Non-pigmented ciliary epithelial cell (primary cell): ENCODE measurements around the gene VPS52.

Experiments used
- DNase-seq: peaks from one replicate; pipeline ENCODE4 v3.0.0-alpha.2; 2010; ENCODE audit warnings: low read depth

VPS52 gene

DNA sequence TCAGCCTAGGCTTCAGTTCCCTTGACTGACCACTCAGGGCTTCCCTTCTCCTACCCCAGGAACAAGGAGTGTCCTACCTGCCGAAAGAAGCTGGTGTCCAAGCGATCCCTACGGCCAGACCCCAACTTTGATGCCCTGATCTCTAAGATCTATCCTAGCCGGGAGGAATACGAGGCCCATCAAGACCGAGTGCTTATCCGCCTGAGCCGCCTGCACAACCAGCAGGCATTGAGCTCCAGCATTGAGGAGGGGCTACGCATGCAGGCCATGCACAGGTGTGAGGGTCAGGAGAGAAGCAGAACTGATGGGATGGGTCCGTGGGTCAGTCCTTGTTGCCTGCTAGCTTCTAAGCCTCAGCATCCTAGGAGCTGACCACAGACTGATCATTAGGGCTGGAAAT is 61.8 kb downstream of the VPS52 start:
- DNase-seq: no peak

DNA sequence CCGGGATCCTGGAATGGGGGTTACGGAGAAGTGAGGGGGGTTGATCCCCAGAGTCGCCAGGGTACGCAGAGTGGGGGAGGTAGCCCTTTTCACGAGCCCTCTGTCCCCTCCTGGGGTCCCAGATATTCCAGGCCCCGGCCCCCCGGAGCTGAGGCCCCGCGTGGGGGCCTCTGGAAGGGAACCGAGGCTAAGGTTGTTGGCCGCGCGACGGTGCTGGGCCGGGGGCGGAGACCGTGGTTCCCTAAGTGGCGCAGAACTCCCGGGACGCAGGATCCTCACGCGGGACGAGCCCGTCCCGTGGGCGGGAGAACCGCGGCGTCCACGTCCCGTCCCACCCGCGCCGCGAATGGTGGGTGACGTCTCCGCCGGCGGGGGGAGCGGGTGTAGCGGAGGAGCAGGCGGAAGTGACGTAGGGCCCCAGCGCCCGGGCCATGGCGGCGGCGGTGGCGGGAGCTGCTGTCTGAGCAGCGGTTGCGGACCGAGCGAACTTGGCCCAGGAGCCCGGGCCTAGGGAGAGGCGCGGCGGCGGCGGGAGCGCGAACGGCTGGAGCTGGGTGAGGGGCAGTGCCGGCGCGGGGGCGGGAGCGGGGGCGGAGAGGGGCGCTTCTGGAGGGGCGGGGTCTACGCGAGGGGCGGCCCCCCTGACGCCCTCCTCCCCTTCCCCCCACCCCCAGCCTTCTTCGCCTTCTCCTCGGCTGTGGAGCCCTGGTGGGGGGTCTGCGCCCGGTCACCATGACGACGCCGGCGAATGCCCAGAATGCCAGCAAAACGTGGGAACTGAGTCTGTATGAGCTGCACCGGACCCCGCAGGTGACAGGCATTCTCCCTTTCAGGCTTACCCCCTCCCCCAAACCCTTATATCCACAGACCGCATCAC is 63.3 kb downstream of the VPS52 start, which contains the start of gene RING1:
TSS of gene RING1 (plus strand) at position 410 of the 877 bp plus-strand sequence. CDS start at position 733, 323 bp downstream.
- no peak for DNase-seq

DNA sequence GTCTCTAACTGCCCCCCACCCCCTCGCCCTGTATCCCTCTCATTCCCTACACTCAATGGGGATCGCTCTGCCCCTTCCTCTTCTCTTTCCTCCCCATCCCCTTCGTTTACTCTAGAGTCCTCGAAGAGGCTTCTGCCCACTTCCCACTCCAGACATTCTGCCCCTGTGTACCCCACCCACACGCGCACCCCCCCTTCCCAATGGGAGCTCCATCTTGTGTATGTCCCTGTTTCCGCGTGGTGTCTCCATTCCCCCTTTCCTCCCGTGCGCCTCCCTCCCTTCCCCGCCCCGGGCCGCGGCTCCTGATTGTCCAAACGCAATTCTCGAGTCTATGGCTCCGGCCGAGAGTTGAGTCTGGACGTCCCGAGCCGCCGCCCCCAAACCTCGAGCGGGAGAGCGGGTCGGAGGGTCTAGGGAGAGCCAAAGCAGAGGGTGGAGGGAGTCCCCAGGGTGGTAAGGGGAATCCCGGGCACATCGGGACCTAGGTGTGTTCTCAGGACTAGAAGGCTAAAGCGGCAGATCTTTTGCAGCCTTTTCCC is 64.1 kb downstream of the VPS52 start:
- DNase-seq: no peak

DNA sequence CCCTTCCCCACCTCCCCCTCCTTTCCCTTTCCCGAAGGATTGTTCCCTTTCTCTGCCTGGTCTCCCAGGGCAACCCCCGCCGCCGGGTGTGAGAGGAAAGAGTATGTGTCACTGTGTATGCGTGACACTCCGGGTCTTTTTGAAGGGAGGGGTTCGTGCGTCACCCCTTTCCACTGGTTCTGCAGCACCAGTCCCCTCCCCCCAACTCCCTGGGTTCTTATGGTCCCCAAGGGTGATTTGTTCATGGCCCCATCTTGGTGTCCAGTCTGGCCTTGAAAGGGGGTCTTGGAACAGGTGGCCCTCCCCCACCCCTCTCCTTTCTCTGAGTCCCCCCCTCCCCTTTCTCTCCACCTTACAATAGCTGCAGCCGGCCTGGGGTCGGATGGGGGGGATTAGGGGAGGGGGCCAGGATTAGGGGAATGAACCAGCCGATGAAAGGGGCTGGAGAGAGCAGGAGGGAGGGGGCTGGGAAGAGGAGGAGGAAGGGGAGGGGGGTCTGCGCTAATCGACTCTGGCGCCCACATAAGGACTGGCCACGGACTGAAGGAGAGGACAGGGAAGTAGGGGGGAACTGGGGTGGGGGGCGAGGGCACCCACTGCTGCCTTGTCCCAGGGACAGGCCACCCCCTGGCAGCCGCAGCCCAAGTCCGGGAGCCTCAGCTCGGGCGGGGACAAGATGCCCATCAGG is 64.7 kb downstream of the VPS52 start:
- no peak for DNase-seq

DNA sequence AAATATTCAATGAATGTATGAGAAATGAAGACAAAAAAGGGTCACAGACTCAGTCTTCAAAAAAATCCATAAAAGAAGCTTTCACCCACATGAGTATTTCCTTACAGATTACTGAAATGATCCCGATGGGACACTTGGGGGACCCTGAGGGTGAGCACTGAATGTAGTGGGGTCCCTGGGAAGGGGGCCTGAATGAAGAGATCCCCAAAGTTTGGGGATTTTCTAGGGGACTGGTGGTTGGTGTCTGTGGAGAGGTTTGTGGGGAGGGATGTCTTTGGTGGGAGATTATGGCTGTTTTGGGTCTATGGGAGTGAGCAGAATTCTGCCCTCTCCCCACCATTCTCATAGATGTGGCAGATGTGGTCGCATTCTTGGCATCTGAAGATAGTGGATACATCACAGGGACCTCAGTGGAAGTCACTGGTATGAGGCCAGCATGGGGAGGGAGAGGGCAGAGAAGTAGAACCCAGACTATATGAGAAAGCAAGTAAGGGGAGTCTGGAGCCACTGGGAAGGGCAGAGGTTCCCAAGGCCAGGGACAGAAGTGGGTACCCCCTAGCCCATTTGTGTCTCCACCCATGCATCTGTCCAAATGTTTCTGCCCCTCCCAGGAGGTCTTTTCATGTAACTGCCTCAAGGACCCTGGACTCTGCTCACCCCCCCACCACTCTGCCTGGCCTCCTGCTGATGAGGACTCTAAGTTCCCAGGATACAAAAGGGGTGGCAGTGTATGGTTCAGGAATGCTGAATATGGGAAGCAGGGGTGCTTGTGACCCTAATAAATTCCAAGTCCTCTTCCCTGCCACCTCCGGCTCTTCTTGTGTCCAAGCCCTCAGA is 65.4 kb downstream of the VPS52 start:
- DNase-seq: no peak

DNA sequence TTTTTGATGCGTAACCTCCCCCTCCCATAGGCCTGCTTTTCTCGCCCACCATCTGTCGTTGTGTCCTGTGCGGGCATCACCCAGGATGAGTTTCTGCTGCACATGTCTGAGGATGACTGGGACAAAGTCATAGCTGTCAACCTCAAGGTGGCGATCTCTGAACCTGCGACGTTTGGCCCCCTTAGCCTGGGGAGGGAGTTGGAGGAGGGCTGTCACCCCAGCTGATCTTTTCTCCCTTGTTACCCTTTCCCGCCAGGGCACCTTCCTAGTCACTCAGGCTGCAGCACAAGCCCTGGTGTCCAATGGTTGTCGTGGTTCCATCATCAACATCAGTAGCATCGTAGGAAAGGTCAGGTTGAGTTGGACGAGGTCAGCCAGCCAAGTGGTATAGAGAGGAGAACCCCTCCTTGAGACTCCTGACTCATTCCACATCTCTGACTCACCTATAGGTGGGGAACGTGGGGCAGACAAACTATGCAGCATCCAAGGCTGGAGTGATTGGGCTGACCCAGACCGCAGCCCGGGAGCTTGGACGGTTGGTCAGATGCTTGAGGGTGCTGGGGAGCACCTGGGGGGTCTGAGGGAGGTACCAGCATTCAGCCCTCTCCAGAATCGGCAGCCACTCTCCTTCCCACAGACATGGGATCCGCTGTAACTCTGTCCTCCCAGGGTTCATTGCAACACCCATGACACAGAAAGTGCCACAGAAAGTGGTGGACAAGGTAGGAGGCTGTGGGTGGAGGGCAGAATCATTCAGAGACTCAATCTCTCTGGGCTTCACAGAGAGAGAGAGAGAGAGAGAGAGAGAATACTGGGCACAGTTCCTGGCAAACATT is 66.3 kb downstream of the VPS52 start:
- DNase-seq: no peak

DNA sequence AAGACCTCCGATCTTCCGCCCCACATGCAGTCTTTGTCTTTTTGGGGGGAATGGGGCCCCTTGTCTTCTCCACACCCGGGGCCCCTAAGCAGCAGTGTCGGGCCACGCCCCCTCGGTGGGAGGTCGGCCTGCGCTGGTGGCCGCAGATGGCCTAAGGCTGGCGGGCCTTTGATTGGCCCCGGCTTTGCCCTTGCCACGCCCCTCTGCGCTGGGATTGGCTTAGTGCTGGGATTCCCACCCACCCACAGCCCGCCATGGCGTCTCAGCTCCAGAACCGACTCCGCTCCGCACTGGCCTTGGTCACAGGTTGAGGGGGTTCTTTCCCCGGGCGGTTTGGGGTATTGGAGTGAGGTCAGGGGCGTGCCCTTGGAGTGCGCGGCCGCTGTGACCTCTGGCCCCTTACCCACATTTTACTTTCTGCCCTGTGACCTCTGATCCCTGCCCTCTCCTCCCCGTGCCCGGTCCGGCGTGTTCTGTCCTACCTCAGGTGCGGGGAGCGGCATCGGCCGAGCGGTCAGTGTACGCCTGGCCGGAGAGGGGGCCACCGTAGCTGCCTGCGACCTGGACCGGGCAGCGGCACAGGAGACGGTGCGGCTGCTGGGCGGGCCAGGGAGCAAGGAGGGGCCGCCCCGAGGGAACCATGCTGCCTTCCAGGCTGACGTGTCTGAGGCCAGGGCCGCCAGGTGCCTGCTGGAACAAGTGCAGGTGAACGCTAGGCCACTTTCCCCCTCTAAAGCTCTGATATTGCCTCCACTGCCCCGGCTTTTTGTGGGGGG is 67.1 kb downstream of the VPS52 start, which contains the start of gene HSD17B8:
TSS of gene HSD17B8 (plus strand) at position 241 of the 776 bp plus-strand sequence. CDS start at position 255, 14 bp downstream.
- peak; percentile 49 for DNase-seq

DNA sequence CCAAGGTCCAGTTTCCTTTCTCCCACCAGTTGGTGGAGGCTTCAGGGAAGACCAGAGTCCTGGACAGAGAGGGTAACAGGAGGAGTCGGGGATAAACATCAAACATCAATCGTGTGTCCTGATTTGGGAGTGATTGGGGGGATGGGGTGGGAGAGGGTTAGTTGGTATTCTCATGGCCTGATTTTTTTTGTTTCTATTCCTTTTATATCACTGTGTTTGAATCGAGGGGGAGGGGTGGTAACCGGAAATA is 67.6 kb downstream of the VPS52 start:
- DNase-seq: no peak

DNA sequence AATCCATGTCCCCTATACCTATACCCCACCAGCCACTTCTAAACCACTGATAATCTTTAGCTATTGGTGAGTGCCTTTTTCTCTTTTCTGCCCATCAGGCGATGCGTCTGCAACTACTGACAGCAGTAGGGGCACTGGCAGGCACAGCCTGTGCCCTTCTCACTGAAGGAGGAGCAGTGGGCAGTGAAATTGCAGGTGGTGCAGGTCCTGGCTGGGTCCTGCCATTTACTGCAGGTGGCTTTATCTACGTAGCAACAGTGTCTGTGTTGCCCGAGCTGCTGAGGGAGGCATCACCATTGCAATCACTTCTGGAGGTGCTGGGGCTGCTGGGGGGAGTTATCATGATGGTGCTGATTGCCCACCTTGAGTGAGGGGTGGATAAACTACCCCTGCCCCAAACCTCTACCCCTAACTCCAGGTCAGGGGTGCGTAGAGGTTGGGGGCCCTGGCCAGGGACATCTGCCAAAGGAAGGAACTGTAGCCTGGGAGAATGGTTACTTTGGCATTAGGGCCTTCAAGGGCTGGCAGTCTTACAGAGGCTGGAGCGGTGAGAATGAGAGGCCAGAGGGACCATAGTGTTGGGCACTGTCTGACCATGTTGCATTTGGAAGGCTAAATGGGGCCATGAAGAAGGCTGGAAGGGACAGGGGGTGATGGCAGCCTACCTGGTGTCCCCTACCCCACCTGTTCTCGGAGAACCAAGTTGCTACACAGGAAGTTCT is 68.1 kb downstream of the VPS52 start:
- DNase-seq: no peak

DNA sequence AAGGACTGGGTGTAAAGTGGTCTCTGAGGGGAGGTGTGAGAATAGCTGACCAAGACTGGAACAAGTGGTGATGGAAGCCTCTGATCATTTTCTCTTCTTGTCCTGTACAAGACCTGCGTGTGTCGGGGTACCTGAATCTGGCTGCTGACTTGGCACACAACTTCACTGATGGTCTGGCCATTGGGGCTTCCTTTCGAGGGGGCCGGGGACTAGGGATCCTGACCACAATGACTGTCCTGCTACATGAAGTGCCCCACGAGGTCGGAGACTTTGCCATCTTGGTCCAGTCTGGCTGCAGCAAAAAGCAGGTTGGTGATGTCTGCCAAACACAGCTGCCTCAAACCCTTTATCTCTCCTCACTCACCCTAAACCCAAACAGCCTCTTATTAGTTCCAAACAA is 68.9 kb downstream of the VPS52 start:
- DNase-seq: no peak

DNA sequence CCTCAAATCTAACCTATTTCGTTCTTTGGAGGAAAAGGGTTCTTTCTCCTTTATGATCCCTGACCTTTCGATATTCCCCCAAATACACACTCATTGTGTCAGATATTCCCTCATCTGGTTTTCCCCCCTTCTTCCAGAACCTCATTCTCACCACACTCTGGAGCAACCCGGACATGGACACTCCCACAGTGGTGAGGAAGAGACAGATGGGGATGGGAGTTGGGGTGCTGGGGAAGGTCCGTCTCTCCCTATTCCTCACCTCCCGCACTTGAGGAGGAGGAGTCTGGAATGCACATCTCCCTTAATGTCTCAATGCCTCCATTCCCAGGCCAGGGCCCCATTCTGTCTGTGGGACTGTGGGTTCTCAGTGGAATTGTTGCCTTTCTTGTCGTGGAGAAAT is 69.7 kb downstream of the VPS52 start:
- DNase-seq: no peak

DNA sequence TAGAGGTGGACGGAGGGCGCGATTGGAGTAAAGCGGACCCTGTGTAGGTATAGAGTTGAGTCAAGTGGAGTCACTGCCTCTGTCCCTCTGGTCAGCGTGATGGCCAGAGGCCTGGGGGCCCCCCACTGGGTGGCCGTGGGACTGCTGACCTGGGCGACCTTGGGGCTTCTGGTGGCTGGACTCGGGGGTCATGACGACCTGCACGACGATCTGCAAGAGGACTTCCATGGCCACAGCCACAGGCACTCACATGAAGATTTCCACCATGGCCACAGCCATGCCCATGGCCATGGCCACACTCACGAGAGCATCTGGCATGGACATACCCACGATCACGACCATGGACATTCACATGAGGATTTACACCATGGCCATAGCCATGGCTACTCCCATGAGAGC is 70.5 kb downstream of the VPS52 start:
- no peak for DNase-seq
